Fibroblast of pulmonary artery (primary cell): ENCODE measurements around the gene ACSF3.

Experiments
- DNase-seq: peaks from one replicate; pipeline ENCODE4 v3.0.0-alpha.2; 2010; ENCODE audit warnings: low read depth
- H3K4me3 ChIP-seq: replicated peaks from 2 replicates; pipeline ENCODE4 v1.5.1; 2011; ENCODE audit warnings: low read depth, mild to moderate bottlenecking, control low read depth, low read length, moderate library complexity
- TF ChIP-seq, protein P1 (sequence below): IDR thresholded peaks from 2 replicates; pipeline ENCODE4 v1.5.1; 2011; ENCODE audit warnings: mild to moderate bottlenecking, control low read depth, low read length, inconsistent platforms; ENCODE audit errors: missing control alignments

Gene ACSF3

DNA sequence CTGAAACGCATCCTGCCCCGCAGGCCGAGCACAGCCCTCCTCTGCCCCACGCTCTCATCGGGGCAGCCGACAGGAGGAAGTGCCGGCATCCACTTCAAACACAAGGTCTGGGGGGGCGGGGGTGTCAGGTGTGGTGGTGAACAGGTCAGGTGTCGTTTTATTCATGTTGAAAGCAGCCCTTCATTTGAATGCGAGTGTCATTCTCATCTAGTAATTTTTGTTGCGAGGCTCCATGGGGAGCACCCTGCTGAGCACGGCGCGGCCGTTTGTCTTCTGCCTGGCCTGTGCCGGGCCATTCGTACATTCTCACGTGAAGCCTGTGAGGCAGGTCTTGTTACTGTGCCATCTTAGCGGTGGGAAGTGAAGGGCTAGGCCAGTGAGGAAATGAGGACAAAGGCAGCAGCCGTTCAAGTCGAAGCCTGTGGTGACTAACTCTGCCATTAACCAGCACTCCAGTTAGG lies 1.9 kb downstream of the ACSF3 start:
- TF ChIP-seq, protein P1, sequence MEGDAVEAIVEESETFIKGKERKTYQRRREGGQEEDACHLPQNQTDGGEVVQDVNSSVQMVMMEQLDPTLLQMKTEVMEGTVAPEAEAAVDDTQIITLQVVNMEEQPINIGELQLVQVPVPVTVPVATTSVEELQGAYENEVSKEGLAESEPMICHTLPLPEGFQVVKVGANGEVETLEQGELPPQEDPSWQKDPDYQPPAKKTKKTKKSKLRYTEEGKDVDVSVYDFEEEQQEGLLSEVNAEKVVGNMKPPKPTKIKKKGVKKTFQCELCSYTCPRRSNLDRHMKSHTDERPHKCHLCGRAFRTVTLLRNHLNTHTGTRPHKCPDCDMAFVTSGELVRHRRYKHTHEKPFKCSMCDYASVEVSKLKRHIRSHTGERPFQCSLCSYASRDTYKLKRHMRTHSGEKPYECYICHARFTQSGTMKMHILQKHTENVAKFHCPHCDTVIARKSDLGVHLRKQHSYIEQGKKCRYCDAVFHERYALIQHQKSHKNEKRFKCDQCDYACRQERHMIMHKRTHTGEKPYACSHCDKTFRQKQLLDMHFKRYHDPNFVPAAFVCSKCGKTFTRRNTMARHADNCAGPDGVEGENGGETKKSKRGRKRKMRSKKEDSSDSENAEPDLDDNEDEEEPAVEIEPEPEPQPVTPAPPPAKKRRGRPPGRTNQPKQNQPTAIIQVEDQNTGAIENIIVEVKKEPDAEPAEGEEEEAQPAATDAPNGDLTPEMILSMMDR, result no peak
- DNase-seq, result no peak
- H3K4me3 ChIP-seq, result no peak overlapping the region

DNA sequence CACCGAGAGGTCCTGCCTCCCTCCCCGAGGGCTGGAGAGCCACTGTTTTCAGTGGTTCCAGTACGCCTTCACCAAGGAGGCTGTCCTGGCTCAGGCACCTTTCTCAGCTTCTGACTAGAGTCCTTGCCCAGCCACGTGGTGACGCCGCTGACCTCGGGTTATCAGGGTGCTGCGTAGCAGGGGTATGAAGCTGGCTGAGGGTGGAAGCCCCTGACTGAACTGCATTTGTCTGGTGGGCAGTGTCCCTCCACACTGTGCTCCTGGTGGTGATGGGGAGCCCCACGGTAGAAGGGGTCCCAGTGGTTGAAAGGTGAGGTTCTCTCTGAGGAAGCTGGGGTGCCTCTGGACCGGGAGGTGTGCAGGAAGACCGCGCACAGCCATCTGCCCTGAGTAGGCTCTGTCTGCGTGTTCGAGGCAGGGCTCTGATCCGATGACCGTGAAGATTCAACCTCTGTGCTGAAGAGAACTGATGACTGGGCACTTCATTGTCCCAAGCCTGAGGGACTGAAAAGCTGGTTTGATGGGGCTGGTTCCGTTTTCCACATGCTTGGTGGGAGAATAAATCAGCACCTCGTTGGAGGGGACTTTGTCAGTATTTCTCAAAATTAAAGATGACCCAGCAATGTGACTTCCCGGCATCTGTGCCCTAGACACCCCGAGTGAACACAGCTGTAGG lies 2.5 kb downstream of the ACSF3 start:
- DNase-seq, result no peak
- H3K4me3 ChIP-seq, result no peak overlapping the region
- TF ChIP-seq, protein P1, result no peak

DNA sequence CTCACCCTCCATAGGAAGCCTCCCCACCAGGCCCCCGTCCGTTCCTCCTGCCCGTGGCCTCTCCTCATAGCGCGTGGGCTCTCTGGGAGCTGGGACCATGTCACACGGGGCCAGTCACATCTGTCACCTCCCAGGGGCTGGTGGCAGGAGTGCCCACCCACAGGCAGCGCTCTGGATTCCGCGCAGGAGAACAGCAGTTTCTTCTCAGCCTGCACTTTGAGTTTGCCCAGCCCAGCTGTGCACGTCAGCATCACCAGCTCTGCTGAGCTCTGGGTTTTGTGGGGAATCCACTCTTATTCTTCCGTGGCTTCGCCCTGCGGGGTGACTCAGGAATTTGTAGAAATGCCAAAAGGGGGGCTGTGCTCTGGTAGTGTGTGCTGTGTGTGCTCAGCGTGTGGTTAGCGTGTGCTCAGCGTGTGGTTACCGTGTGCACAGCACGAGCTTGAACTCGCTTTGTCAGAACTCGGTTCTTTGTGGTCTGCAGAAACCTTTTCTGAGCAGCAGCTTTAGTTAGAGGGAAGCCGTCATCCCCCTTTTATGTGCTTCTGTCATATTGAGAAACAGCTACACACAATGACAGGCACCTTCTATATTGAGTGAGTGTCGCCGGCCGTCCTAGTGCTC lies 3.2 kb downstream of the ACSF3 start:
- no peak overlapping the region for H3K4me3 ChIP-seq
- TF ChIP-seq, protein P1, result no peak

DNA sequence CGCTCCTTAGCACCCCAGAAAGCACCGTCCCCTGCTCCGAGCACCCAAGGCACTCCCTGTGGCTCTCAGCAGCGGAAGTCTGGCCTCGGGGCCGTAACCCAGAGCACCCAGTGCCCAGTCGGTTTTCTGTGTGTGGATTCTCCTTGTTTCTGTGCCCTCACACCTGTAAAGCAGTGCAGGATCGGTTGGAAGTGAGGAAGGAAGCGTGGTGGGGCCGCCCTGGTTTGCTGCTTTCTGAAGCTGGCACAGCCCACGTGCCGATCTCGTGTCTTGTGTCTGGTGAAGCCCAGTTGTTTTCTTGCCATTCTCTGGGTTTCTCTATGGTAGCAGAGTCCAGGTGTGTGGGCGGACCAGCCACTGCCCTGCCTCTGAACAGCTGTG lies 3.7 kb downstream of the ACSF3 start:
- H3K4me3 ChIP-seq, result no peak overlapping the region
- no peak for DNase-seq
- TF ChIP-seq, protein P1, result no peak

More for the DNA sequence above, 3.2 kb downstream of the ACSF3 start:
- DNase-seq, result no peak

DNA sequence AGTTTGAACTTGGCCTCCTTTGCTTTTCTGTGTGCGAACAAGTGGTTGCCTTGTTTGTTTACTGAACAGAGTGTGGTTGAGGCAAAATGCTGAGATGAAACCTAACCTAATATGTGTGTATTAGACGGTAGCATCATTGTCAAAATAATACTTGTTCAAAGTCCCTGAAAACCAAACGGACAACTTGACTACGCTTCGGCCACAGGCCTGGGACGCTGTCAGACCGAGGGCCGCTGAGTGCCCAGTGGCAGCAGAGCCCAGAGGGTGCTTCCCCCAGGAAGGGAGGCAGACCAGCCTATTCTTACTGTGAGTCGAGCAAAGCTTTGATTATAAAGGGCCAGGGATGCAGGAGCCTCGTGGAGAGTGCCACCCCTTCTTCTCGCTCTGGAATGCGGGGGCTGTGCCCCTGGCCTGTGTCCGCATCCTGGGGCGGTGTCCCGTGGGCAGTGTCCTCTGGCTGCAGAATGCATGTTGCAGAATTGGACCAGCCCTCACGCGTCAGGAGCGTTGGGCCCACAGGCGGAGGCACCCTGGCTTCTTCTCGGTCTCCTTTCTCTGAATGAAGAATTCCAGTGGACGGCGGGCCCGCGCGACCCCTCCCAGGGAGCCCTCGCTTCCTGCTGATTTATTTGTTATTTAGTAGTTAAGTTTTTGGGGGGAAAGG lies 5.2 kb downstream of the ACSF3 start:
- H3K4me3 ChIP-seq, result no peak overlapping the region
- TF ChIP-seq, protein P1, result no peak
- no peak for DNase-seq

DNA sequence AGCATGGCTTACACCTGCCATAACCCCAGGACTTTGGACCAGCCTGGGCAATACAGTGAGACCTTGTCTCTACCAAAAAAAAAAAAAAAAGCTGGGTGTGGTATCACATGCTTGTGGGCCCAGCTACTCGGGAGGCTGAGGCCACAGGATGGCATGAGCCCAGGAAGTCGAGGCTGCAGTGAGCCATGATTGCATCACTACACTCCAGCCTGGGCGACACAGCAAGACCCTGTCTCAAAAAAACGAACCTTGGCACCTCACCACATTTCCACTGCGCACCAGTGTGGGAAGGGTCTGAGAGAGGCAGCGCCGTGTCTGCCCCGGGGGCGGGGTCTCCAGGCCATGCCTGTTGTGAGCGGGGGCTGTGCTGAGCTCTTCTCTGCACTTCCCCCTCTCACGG lies 6.3 kb downstream of the ACSF3 start:
- H3K4me3 ChIP-seq, result no peak overlapping the region
- TF ChIP-seq, protein P1, result no peak
- DNase-seq, result no peak
